HEK293 (cell line): ENCODE results near the gene STK40.

Experiments
- KLF9 ChIP-seq: fragments of 450-650 bp; formaldehyde crosslinking; IDR thresholded peaks from 2 replicates; pipeline ENCODE4 v1.5.1; 2016; ENCODE audit warnings: missing biosample characterization, missing genetic modification characterization, low read depth
- OSR2 ChIP-seq: fragments of 450-650 bp; formaldehyde crosslinking; IDR thresholded peaks from 2 replicates; pipeline ENCODE4 v1.5.1; 2016; ENCODE audit warnings: missing biosample characterization, missing genetic modification characterization
- OVOL3 ChIP-seq: fragments of 450-650 bp; formaldehyde crosslinking; IDR thresholded peaks from 2 replicates; pipeline ENCODE4 v1.5.1; 2016; ENCODE audit warnings: missing biosample characterization, missing genetic modification characterization
- TCF7L2 ChIP-seq: IDR thresholded peaks from 2 replicates; pipeline ENCODE4 v1.6.1; 2011; ENCODE audit warnings: low read depth, mild to moderate bottlenecking, inconsistent platforms, low read length, moderate library complexity, borderline replicate concordance
- ZBTB26 ChIP-seq: fragments of 450-650 bp; formaldehyde crosslinking; optimal IDR thresholded peaks from 2 replicates; pipeline ENCODE3; 2016; ENCODE audit warnings: missing biosample characterization, mild to moderate bottlenecking, missing genetic modification characterization
- ZBTB8A ChIP-seq: fragments of 450-650 bp; formaldehyde crosslinking; IDR thresholded peaks from 2 replicates; pipeline ENCODE4 v1.5.1; 2016; ENCODE audit warnings: missing biosample characterization, missing genetic modification characterization
- ZEB2 ChIP-seq: fragments of 450-650 bp; formaldehyde crosslinking; IDR thresholded peaks from 2 replicates; pipeline ENCODE4 v1.5.1; 2016; ENCODE audit warnings: missing biosample characterization, missing genetic modification characterization
- ZIC2 ChIP-seq: fragments of 450-650 bp; formaldehyde crosslinking; IDR thresholded peaks from 2 replicates; pipeline ENCODE4 v1.5.1; 2016; ENCODE audit warnings: missing biosample characterization, missing genetic modification characterization
- ZNF133 ChIP-seq: fragments of 450-650 bp; formaldehyde crosslinking; IDR thresholded peaks from 2 replicates; pipeline ENCODE4 v1.5.1; 2016; ENCODE audit warnings: missing biosample characterization, missing genetic modification characterization
- ZNF302 ChIP-seq: fragments of 450-650 bp; formaldehyde crosslinking; IDR thresholded peaks from 2 replicates; pipeline ENCODE4 v1.5.1; 2016; ENCODE audit warnings: missing biosample characterization, missing genetic modification characterization, low read depth
- ZNF362 ChIP-seq: fragments of 450-650 bp; formaldehyde crosslinking; IDR thresholded peaks from 2 replicates; pipeline ENCODE4 v1.5.1; 2016; ENCODE audit warnings: missing biosample characterization, missing genetic modification characterization
- ZNF629 ChIP-seq: fragments of 450-650 bp; formaldehyde crosslinking; IDR thresholded peaks from 2 replicates; pipeline ENCODE4 v1.5.1; 2017; ENCODE audit warnings: missing biosample characterization, missing genetic modification characterization
- ZNF76 ChIP-seq: fragments of 450-650 bp; formaldehyde crosslinking; IDR thresholded peaks from 2 replicates; pipeline ENCODE4; 2016; ENCODE audit warnings: low read depth, missing biosample characterization, missing genetic modification characterization, borderline replicate concordance
- ZNF776 ChIP-seq: fragments of 450-650 bp; formaldehyde crosslinking; IDR thresholded peaks from 2 replicates; pipeline ENCODE4 v1.5.0; 2017; ENCODE audit warnings: missing biosample characterization, missing genetic modification characterization, borderline replicate concordance
- ZNF792 ChIP-seq: fragments of 450-650 bp; formaldehyde crosslinking; IDR thresholded peaks from 2 replicates; pipeline ENCODE4 v1.5.1; 2016; ENCODE audit warnings: missing biosample characterization, missing genetic modification characterization
- TF ChIP-seq, protein P1 (sequence below): IDR thresholded peaks from 2 replicates; pipeline ENCODE4 v1.6.1; 2011; ENCODE audit warnings: mild to moderate bottlenecking, low read depth, low read length, borderline replicate concordance
- TF ChIP-seq, protein P2 (sequence below): fragments of 450-650 bp; formaldehyde crosslinking; IDR thresholded peaks from 2 replicates; pipeline ENCODE4 v1.5.1; 2016; ENCODE audit warnings: missing biosample characterization, missing genetic modification characterization
- TF ChIP-seq, protein P3 (sequence below): fragments of 450-650 bp; formaldehyde crosslinking; IDR thresholded peaks from 2 replicates; pipeline ENCODE4 v1.5.1; 2016; ENCODE audit warnings: missing biosample characterization, missing genetic modification characterization
- TF ChIP-seq, protein P4 (sequence below): fragments of 450-650 bp; formaldehyde crosslinking; IDR thresholded peaks from 2 replicates; pipeline ENCODE4 v1.5.1; 2016; ENCODE audit warnings: missing biosample characterization, missing genetic modification characterization
- TF ChIP-seq, protein P5 (sequence below): fragments of 450-650 bp; formaldehyde crosslinking; IDR thresholded peaks from 2 replicates; pipeline ENCODE4 v1.5.1; 2016; ENCODE audit warnings: missing biosample characterization, missing genetic modification characterization
- TF ChIP-seq, protein P6 (sequence below): fragments of 450-650 bp; formaldehyde crosslinking; IDR thresholded peaks from 2 replicates; pipeline ENCODE4 v1.5.1; 2016; ENCODE audit warnings: missing biosample characterization, missing genetic modification characterization

STK40 gene

DNA sequence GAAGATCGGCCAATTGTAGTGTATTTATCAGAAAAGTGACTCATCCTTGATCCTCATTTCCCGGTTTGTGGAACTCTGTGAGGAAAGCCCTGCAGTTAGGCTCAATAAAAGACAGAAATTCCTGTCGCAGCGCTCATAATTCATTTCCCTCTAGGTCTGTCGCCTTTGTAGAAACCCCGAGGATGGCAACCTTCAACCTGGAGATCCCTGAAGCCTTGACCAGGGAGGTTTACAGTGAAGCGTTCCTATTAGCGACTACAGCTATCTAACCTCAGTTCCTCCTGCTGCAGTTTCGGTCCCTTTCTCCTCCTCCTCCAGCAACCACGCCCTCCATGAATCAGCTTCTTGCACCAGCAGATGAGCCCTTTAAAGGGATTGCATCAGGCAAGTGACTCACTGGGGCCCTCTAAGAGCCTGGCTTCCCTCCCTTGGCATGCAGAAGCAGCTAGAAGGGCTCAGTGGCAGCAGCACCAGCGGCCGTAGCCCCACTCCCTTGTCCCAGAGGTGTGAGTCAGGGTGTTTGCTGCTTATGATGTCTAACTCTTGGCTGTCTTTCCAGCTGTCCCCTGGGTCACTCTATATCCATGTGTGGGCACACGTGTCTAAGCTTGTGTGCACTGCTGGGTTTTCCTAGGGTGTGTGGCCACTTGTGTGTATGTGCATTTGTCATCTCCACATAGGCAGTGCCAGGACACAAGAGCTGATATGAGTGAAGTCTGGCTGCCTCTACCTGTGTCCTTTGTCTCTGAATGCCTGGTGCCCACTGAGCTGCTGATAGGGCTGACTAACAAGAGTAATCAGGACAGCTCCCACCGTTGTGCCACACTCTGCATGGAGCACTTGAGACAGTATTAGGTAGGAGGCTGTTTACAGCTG lies 779 bp upstream of the STK40 start (continued):
- TF ChIP-seq, protein P1, sequence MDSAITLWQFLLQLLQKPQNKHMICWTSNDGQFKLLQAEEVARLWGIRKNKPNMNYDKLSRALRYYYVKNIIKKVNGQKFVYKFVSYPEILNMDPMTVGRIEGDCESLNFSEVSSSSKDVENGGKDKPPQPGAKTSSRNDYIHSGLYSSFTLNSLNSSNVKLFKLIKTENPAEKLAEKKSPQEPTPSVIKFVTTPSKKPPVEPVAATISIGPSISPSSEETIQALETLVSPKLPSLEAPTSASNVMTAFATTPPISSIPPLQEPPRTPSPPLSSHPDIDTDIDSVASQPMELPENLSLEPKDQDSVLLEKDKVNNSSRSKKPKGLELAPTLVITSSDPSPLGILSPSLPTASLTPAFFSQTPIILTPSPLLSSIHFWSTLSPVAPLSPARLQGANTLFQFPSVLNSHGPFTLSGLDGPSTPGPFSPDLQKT = no peak
- no peak for TF ChIP-seq ZNF302 (tag by site-specific recombination)
- TF ChIP-seq ZNF133 (tag by site-specific recombination) = no peak
- TF ChIP-seq, protein P2, sequence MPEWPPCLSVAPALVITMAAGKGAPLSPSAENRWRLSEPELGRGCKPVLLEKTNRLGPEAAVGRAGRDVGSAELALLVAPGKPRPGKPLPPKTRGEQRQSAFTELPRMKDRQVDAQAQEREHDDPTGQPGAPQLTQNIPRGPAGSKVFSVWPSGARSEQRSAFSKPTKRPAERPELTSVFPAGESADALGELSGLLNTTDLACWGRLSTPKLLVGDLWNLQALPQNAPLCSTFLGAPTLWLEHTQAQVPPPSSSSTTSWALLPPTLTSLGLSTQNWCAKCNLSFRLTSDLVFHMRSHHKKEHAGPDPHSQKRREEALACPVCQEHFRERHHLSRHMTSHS (tag by site-specific recombination) = no peak
- TF ChIP-seq, protein P3, sequence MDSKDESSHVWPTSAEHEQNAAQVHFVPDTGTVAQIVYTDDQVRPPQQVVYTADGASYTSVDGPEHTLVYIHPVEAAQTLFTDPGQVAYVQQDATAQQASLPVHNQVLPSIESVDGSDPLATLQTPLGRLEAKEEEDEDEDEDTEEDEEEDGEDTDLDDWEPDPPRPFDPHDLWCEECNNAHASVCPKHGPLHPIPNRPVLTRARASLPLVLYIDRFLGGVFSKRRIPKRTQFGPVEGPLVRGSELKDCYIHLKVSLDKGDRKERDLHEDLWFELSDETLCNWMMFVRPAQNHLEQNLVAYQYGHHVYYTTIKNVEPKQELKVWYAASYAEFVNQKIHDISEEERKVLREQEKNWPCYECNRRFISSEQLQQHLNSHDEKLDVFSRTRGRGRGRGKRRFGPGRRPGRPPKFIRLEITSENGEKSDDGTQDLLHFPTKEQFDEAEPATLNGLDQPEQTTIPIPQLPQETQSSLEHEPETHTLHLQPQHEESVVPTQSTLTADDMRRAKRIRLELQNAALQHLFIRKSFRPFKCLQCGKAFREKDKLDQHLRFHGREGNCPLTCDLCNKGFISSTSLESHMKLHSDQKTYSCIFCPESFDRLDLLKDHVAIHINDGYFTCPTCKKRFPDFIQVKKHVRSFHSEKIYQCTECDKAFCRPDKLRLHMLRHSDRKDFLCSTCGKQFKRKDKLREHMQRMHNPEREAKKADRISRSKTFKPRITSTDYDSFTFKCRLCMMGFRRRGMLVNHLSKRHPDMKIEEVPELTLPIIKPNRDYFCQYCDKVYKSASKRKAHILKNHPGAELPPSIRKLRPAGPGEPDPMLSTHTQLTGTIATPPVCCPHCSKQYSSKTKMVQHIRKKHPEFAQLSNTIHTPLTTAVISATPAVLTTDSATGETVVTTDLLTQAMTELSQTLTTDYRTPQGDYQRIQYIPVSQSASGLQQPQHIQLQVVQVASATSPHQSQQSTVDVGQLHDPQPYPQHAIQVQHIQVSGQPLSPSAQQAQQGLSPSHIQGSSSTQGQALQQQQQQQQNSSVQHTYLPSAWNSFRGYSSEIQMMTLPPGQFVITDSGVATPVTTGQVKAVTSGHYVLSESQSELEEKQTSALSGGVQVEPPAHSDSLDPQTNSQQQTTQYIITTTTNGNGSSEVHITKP (tag by site-specific recombination) = peak; percentile 48; the same call in 1 of the 2 replicates
- no peak for TF ChIP-seq ZNF792 (tag by site-specific recombination)
- TF ChIP-seq, protein P4, sequence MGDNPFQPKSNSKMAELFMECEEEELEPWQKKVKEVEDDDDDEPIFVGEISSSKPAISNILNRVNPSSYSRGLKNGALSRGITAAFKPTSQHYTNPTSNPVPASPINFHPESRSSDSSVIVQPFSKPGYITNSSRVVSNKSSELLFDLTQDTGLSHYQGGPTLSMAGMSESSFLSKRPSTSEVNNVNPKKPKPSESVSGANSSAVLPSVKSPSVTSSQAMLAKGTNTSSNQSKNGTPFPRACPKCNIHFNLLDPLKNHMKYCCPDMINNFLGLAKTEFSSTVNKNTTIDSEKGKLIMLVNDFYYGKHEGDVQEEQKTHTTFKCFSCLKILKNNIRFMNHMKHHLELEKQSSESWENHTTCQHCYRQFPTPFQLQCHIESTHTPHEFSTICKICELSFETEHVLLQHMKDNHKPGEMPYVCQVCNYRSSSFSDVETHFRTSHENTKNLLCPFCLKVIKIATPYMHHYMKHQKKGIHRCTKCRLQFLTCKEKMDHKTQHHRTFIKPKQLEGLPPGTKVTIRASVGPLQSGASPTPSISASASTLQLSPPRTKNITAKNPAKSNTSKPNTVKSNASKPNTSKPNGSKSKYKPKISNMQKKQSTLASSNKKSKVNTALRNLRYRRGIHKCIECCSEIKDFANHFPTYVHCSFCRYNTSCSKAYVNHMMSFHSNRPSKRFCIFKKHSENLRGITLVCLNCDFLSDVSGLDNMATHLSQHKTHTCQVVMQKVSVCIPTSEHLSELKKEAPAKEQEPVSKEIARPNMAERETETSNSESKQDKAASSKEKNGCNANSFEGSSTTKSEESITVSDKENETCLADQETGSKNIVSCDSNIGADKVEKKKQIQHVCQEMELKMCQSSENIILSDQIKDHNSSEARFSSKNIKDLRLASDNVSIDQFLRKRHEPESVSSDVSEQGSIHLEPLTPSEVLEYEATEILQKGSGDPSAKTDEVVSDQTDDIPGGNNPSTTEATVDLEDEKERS (tag by site-specific recombination) = no peak
- no peak for TF ChIP-seq ZBTB26 (tag by site-specific recombination)
- peak; percentile 95 for TF ChIP-seq ZNF629 (tag by site-specific recombination)
- TF ChIP-seq, protein P5, sequence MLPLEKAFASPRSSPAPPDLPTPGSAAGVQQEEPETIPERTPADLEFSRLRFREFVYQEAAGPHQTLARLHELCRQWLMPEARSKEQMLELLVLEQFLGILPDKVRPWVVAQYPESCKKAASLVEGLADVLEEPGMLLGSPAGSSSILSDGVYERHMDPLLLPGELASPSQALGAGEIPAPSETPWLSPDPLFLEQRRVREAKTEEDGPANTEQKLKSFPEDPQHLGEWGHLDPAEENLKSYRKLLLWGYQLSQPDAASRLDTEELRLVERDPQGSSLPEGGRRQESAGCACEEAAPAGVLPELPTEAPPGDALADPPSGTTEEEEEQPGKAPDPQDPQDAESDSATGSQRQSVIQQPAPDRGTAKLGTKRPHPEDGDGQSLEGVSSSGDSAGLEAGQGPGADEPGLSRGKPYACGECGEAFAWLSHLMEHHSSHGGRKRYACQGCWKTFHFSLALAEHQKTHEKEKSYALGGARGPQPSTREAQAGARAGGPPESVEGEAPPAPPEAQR = no peak
- TF ChIP-seq ZNF362 (tag by site-specific recombination) = no peak
- TF ChIP-seq OVOL3 (tag by site-specific recombination) = no peak; the same call in 1 of the 2 replicates
- TF ChIP-seq ZEB2 (tag by site-specific recombination) = peak; percentile 98
- TF ChIP-seq ZNF76 (tag by site-specific recombination) = no peak; the same call in 1 of the 2 replicates
- TF ChIP-seq ZNF776 (tag by site-specific recombination) = no peak
- TF ChIP-seq OSR2 = peak; percentile 95
- TF ChIP-seq ZBTB8A (tag by site-specific recombination) = peak; percentile 97
- no peak for TF ChIP-seq TCF7L2
- peak; percentile 98 for TF ChIP-seq KLF9 (tag by site-specific recombination)
- TF ChIP-seq, protein P6, sequence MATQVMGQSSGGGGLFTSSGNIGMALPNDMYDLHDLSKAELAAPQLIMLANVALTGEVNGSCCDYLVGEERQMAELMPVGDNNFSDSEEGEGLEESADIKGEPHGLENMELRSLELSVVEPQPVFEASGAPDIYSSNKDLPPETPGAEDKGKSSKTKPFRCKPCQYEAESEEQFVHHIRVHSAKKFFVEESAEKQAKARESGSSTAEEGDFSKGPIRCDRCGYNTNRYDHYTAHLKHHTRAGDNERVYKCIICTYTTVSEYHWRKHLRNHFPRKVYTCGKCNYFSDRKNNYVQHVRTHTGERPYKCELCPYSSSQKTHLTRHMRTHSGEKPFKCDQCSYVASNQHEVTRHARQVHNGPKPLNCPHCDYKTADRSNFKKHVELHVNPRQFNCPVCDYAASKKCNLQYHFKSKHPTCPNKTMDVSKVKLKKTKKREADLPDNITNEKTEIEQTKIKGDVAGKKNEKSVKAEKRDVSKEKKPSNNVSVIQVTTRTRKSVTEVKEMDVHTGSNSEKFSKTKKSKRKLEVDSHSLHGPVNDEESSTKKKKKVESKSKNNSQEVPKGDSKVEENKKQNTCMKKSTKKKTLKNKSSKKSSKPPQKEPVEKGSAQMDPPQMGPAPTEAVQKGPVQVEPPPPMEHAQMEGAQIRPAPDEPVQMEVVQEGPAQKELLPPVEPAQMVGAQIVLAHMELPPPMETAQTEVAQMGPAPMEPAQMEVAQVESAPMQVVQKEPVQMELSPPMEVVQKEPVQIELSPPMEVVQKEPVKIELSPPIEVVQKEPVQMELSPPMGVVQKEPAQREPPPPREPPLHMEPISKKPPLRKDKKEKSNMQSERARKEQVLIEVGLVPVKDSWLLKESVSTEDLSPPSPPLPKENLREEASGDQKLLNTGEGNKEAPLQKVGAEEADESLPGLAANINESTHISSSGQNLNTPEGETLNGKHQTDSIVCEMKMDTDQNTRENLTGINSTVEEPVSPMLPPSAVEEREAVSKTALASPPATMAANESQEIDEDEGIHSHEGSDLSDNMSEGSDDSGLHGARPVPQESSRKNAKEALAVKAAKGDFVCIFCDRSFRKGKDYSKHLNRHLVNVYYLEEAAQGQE (tag by site-specific recombination) = peak; percentile 39; the same call in 1 of the 2 replicates
- TF ChIP-seq ZIC2 (tag by site-specific recombination) = no peak; the same call in 1 of the 2 replicates
